NCI-H69 (cell line): ENCODE data around the gene MARK3.

Experiments used
- DNase-seq: peaks from one replicate; lab custom pipeline; 2025; lab: John Stamatoyannopoulos, UW

Gene MARK3

GRCh38 chr14:103526914-103527248 lies 141.7 kb downstream of the MARK3 start:
- no peak for DNase-seq

- no peak for DNase-seq
Measured at GRCh38 chr14:103527408-103528145, 142.4 kb downstream of the MARK3 start.

- DNase-seq: peak; percentile 74
Measured at GRCh38 chr14:103528146-103528586, 143.0 kb downstream of the MARK3 start.

DNA sequence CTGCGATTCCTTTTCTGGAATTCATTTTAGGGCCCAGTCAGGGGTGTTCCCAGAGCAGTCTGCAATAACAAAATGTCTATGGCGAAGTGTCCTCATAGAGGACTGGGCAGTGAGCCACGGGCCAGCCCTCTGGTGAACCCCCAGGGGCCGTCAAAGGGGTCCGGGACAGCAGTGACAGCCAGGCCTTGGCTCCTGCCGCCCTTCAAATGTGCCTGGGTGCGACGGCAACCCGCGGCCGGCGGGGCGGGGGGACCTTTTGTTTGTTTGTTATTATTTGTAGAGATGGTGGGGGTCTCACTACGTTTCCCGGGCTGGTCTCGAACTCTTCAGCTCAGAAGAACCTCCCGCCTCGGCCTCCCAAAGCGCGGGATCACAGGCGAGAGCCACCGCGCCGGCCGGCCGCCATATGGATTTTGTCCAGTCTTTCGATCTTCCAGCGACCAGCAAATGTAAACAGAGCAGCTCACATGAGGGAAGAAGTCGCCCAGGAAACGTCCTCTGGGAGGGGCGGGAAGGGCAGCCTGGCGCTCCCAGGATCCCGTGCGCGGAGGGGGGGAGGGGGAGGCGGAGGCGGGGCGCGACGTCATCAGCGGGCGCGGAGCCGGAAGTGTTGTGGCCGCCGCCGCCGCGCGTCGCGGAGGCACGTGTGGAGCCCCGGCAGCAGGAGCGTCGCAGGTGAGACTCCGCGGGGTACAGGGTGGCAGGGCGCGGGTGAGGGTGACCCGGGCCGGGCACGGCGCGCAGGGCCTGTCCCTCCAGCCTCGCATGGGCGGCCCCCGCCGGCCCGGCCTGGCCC lies 143.6 kb downstream of the MARK3 start, which contains the start of gene TRMT61A:
TRMT61A (plus strand) TSS at position 610 of the 796 bp plus-strand sequence. CDS start 783 bp downstream, outside the sequence.
- peak; percentile 98 for DNase-seq

DNA sequence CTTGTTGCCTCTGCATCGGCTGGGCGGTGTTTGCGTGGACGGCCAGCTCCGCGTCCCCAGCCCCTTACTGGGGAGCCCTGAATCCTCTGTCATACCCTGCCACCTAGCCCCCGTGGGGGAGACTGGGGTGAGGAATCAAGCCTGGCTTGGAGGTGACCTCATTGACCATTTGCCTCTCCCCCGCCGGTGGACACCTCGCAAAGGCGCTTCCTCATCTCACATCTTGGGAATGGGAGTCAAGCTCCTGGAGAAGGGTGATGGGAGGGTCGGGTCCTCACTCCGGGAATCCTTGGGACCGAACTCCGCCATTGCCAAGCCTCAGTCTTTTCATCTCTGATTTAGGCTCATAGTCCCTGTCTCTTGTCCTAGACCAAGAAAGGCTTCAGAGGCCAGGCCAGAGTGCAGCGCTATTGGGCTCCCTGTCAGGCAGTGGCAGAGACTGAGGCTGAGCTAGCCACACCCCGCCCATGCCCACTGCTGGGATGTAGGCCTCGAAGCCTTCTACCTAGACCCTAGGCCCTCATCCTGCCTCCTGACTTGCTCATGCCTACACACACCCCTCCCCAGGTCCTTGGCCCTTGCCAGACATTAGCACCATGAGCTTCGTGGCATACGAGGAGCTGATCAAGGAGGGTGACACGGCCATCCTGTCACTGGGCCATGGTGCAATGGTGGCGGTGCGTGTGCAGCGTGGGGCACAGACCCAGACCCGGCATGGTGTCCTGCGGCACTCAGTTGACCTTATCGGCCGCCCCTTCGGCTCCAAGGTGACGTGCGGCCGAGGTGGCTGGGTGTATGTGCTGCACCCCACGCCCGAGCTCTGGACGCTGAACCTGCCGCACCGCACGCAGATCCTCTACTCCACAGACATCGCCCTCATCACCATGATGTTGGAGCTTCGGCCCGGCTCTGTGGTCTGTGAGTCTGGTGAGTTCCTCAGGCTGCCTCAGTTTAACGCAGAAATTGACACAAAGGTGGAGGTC lies 144.5 kb downstream of the MARK3 start:
- DNase-seq: no peak

GRCh38 chr14:103530390-103530789 lies 145.2 kb downstream of the MARK3 start:
- no peak for DNase-seq

GRCh38 chr14:103530831-103531230 lies 145.6 kb downstream of the MARK3 start:
- no peak for DNase-seq

- no peak for DNase-seq
Measured at GRCh38 chr14:103531421-103532215, 146.4 kb downstream of the MARK3 start.

DNA sequence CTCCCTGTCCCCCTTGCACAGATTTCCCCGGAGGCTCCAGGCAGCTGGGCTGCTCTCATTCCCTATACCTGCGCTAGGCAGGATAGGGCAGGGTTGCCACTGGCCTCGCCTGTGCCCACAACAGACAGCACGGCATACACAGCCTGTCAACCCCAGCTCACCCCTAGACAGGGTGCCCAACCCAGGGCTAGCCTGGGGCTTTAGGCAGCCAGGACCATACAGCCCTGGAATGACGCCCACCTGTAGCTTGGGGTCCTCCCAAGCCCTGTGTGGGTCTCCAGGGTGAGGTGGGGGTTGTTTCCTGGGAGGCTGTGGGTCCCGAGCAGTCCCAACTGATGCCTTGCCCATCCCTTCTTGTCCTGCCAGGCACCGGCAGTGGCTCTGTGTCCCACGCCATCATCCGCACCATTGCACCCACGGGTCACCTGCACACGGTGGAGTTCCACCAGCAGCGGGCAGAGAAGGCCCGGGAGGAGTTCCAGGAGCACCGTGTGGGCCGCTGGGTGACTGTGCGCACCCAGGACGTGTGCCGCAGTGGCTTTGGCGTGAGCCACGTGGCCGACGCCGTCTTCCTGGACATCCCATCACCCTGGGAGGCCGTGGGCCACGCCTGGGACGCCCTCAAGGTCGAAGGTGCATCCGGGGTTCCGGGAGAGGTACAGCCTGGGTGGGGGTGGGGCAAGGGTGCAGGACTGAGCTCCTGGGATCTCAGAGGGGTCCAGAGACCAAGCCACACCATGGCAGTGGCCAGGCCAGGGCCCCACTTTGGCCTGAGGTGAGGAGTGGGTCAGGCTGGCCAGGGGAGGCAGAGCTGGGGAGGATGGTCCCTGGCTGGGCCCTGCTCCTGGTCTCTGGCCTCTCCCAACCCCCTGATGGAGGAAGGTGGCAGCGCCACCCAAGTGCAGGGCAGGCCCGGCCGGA lies 147.3 kb downstream of the MARK3 start:
- no peak for DNase-seq

DNA sequence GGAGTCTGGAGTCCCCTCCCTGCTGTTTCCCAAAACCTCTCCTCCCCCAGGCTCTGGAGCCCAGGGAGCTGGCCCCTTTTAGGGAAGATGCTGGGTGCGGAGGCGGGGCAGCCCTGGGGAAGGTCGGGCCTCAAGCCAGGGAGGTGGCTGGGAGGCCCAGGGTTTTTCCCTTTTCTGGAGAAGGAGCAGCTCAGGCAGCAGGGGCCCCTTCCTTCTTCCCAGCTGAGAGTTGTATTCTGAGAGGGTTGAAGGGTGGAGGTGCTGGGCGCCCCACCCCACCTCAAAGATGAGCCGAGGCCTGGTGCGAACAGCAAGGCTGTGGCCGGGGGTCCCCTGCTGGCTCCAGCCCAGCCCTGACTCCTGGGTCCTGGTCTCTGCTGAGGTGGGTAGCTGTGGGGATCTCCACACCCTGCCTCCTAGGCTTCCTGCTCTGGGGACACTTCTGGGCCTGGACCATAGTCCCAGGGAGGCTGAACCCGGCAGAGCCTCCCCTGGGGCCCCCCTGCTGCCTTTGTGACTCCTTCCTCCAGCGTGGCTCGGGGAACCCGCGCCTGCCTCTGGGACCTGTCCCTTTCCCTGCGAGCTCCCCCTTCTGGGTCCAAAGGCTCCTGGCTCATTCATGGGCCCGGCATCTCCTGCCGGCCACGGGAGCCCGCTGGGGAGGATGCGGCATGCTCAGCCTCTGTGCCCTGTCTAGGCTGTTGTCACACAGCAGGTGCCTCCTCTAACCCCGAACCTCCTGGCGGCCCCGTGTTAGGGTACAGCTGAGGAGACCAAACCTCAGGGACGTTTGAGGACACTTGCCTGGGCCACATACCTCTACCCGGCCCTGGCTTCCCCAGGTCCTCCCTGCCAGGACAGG lies 148.2 kb downstream of the MARK3 start:
- DNase-seq: no peak

DNA sequence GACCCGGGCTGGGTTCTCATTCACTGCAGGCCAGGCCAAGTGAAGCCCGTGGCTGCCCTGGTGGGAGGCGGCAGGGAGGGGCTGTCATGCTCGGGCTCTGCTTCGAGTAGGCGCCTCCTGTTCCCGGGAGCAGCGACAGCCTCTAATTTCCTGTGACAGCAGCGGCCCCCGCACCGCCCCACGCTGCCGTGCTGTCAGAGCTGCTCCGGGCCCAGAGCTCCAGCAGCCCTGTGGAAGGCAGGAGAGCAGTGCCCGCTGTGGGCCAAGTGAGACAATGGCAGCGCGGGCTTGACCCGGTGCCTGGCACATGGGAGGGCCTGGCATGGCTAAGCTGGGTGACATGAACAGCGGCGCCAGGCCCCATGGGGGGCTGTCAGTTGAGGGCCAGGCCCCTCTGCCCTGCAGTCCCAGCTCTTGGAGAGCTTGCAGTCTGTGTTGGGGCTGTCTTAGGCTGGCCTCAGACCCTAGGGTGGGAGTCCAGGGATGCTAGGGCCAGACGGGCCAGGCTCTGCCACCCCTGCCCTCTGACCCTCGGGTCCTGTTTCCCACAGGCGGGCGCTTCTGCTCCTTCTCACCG lies 148.9 kb downstream of the MARK3 start:
- DNase-seq: no peak

GRCh38 chr14:103534576-103535061 lies 149.4 kb downstream of the MARK3 start:
- DNase-seq: no peak

GRCh38 chr14:103535081-103535890 lies 150.1 kb downstream of the MARK3 start:
- DNase-seq: no peak

DNA sequence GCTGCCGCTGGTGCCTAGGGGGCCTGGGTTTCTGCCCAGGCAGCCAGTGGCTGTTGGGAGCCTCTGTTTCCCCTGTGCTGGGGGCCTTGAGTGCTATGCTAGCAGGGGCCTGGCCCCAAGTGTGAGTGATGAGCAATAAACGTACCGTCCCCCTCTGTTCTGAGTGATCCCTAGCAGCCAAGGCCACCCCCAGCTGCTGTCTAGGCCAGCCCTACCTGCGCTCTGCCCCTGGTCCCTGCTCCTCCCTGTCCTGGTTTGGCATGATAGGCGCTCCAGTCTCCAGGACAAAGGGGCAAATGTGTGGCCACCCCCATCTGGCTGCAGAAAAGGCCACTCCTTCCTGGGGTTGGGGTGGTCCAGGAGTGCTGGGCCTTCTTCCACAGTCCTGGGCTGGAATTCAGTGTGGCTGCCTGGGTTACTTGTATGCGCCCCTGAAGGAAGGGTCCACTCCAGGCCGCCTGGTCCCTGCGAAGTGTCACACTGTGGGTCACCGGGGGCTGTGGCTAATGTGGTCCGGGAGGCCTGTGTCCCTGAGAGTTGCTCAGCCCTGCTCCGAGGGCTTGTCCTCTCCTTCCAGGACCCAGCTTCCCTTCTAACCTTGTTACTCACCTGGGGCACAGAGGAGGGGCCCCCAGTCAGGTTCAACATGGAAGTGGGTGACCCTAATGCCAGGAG lies 150.8 kb downstream of the MARK3 start:
- DNase-seq: no peak

DNA sequence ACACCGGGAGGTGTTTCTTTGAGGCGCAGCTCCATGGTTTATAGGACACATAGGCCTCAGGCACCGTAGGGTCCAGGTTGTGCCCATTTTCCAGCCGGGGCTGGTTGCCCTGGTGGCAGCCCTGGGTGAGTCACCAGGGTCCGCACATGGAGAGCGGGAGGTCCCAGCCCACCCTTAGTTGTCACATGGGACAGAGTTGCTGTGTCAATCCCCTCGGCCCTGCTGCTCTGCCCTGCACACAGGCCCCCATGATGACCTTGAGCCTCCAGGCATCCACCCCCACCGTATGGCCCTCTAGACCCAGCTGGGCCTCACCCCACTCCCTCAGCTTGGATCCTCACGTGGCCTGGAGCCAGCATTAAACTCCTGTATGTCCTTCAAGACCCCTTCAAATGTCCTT lies 151.5 kb downstream of the MARK3 start:
- DNase-seq: no peak

GRCh38 chr14:103537175-103537990 lies 152.2 kb downstream of the MARK3 start:
- no peak for DNase-seq
